Lower leg skin (tissue), 3 donors: ENCODE results near the gene OGDH.

Experiments
- CTCF ChIP-seq, 3 donors: fragments of 450-650 bp; IDR thresholded peaks; one replicate each; pipeline ENCODE4 v1.5.1; 2016; ENCODE audit warnings: antibody characterized with exemption in 3 of 3, mild to moderate bottlenecking in 3 of 3, moderate library complexity in 2 of 3
- POLR2A ChIP-seq, 2 donors: fragments of 450-650 bp; IDR thresholded peaks; one replicate each; pipeline ENCODE4 v1.6.1; 2016 to 2017; ENCODE audit warnings: antibody characterized with exemption in 2 of 2, mild to moderate bottlenecking in 1 of 2, moderate library complexity in 1 of 2

- TF ChIP-seq CTCF (IDR thresholded peaks at IDR 0.05): no peak
- no peak for TF ChIP-seq POLR2A (IDR thresholded peaks at IDR 0.05)
Measured at GRCh38 chr7:44569959-44570358, 36.5 kb upstream of the OGDH start.
